GM19238 (cell line): Measurements from ENCODE around the gene PTHLH.

ENCODE experiments used
- DNase-seq: peaks from one replicate; pipeline ENCODE4 v3.0.0; 2011; ENCODE audit warnings: low spot score; ENCODE audit not compliant: insufficient read length

Gene PTHLH

DNA sequence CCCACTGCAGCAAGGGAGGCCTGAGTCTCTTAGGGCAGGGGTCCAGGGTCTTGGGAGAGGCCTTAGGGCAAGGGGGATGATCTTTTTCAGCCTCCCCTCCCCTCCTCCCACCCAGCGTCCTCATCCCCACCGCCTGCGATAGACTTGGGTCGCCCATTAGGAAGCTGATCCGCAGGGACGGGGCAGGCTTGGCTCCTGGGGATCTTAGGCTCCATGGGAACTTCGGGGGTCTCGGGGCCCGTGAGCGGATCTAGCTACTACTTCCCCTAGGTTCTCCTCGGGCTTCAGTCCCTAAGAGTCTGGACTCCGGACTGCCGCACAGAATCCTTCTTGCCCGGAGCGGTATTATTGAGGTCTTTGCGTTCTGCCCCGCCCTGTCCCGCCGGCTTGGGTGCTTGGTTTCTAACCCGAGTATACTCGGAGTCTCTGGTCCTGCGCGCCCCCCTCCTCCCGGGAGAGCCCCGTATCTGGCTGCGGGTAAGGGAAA, 2.2 kb upstream of the PTHLH start:
- DNase-seq, result no peak

DNA sequence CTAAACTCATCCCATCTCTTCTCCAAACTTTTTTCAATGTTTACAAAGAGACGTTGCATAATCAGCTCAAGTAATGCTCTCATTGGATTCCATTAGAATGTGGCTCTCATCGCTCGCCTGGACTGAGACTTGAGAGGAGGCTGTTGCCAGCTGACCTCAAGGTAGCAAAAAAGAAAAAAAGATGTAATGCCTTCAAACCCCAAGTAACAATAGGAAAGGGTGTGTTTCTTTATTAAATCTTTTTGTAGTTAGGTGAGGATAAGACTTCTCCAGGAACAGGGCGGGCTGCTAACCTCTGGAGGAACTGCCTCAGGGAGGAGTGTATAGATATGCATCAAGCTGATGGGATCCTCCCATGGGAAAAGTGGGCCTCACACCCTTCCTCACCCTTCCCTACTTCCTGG, 956 bp upstream of the PTHLH start:
- no peak for DNase-seq

DNA sequence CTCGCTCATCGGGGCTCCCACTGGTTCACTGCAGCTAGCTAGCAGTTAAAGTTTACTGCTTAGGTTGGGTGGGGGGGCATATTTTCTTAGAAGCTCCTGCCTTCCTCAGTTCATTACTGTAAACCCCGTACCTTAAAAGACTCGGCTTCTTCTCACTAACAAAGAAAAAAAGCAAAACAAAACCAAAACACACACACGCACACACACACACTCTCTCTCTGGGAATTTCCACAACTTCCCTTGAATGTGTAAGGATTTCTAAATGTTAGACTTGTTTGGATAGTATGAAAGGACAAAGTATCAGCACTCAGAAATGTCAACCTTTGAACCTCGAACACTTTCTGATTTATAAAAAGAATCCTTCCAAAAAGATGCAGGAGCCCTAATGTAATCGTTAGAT, 927 bp downstream of the PTHLH start:
- DNase-seq, result no peak

GRCh38 chr12:27971121-27971489, 1.4 kb downstream of the PTHLH start:
- no peak for DNase-seq

DNA sequence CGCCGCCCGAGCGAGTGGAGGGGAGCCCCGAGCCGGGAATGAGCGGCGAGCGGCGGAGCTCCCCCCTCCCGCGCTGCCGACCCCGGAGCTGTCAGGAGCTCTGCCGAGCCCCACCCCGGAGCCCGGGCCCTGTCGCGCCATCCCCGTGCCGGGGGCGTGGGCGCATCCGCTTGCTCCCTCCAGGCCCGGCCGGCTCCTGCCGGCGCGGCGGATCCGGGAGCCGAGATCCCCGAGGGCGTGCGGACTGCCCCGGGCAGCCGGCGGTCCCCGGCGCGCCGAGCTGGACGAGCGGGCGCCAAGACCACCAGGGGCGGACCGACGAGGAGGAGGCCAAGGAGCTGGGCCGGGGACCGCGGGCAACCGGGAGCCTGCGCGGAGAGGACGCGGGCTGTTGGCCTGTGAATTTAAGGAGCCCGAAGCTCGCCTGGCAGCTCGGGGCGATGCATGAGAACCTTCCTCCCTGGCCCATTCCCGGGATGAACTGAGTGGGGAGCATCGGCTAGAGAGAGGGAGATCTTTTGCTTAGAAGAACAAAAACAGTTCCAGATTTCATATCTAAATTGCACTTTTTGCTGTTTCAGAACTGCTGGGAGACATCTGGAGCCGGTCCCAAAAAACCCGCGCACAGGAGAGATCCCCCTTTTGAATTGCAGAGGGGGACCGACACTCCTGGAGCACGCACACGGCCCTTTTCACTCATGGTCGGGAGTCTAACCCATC, 2.0 kb downstream of the PTHLH start:
- DNase-seq, result no peak

DNA sequence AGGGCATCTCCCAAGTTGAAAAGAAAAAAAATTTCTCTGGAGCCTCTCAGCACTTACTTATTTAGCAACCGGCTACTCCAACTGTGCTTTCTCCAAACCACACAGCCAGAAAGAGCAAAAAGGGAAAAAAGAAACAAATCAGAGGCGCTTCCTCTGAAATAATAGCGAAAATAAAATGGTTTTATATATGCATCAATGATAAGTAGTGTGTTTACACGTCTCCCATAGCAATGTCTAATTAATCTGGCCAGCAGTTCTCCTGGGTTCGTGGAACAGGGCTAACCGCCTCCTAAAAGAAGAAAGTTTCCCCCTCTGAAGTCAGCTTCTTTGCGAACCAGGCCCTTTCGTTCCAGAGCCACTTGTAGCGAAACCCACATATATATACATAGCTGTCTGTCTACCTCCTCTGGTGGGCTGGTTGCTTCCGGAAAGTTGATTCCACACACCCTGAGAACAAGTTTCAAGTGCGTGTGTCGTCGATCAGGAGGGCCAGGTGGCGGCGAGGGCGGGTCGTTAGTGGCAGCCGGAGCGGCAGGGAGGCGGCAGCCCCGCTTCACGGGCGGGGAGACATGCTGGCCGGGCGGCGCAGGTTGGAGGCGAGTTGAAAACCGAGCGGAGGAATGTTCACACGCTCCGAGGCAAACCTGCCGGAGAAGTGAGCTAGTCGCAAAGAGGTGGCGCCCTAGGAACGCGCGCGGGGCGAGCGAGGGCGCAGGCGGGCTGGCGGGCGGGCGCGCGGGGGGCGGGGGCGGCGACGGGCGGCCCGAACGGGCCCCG, 2.7 kb downstream of the PTHLH start:
- peak; percentile 35 for DNase-seq

- no peak for DNase-seq
Observed at GRCh38 chr12:27968972-27969623, 3.4 kb downstream of the PTHLH start.

- no peak for DNase-seq
Observed at GRCh38 chr12:27967551-27968054, 4.9 kb downstream of the PTHLH start.

DNA sequence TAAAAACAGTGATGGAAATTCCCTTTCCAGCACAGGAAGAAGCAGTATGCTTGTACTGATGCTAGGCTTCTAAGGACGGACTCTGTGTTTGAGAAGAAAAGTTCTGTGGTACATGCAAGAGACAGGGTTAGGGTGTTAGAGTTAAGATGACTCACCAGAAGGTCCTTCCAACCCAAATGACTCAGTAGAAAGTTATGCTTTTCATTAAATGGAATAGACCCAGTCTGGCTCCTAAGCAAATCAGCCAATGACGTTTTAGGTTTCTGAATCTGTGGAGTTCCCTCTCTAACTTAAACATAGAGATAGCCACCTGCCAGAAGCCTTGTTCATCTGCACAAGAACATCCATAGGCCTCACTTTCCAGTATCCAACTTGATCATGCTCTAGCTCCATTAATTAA, 5.7 kb downstream of the PTHLH start:
- no peak for DNase-seq

DNA sequence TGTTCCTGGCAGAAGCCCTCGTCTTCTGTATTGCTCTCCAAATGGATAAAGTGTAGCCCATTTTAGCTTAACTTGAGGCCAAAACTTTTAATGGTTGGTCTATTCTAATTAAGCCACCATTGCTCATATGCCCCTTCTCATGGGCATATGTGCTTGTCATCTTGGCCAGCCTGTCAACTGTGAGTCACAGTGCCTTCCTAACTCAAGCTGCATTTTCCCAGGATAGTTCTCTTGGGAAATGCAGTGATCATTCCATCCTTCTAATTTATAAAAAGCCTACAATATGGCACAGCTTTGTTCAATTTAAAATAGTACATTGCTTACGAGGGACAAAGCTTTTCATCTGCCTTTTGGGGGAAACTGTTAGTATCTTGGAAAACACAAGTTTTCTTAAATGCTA, 6.6 kb downstream of the PTHLH start:
- no peak for DNase-seq

DNA sequence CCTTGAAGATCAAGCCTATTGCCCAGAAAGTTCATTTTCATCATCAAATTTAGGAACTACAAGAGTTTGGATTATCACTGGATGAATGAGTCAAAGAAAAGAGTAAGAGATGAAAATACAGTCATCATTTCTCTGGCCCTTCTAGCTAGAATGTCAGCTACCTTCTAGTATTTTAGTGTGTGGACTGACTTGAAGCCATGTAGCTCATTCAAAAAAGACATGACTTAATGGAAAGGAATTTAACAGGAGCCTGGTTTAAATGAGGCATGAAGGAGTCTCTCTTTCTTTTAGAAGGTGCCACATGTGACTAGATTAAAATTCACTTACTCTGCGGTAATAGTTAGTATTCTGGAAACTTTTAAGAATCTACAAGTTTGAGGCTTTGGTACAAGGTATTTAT, 7.1 kb downstream of the PTHLH start:
- no peak for DNase-seq

GRCh38 chr12:27964123-27964522, 8.4 kb downstream of the PTHLH start:
- DNase-seq, result no peak

- no peak for DNase-seq
Observed at GRCh38 chr12:27960821-27961220, 11.7 kb downstream of the PTHLH start.

DNA sequence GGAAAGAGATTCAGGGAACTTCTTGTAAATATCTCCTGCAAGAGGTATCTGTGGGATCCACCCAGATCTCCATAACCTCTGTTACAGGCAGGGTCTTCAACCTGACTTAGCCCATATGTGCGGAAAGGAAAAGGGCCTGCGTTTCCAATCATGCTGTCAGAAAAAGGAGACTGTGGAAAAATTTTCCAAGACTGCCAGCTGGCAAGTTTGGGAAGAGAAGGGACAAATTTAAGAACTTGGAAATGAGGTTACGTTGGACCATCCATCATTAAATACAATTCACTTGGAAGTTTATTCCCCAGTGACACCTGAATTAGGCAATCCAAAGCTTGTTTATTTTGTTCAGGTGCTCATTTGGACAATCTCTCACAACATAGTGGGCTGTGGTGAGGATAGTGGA, 13.9 kb downstream of the PTHLH start:
- DNase-seq, result no peak

DNA sequence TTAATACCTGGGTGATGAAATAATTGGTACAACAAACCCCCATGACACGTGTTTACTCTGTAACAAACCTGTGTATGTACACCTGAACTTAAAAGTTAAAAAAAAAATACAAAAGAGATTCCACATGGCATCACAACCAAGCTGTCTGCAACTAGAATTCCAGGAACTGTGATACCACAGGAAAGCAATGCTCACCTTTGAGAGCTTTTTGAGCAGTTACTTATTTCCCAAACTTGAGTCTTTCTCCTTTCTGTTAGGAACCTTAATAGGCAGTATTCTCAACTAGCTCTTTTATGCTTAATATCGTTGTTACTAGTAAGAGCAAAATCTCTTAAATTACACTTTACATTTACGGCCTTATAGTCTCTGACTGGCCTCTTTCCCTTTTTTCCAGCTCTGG, 15.2 kb downstream of the PTHLH start:
- no peak for DNase-seq

GRCh38 chr12:27953817-27954216, 18.7 kb downstream of the PTHLH start:
- no peak for DNase-seq

GRCh38 chr12:27953348-27953747, 19.2 kb downstream of the PTHLH start:
- no peak for DNase-seq

DNA sequence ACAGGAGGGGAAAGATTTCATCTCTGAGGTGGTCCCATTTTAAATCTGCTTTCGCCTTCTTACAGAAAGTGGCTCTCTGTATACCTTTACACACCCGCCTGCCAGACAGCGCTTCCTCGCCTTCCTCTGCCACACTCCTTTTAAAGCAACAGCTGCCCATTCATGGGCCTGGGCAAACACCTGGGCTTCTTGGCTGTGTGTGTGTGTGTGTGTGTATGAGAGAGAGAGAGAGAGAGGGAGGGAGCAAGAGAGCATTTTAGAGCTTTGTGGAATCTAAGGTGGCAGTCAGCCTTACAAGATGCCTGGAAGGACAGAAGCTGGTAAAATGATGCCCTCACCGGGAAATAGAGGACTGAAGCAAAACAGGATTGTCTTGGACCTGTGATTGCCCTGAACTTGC, 20.0 kb downstream of the PTHLH start:
- DNase-seq, result no peak

DNA sequence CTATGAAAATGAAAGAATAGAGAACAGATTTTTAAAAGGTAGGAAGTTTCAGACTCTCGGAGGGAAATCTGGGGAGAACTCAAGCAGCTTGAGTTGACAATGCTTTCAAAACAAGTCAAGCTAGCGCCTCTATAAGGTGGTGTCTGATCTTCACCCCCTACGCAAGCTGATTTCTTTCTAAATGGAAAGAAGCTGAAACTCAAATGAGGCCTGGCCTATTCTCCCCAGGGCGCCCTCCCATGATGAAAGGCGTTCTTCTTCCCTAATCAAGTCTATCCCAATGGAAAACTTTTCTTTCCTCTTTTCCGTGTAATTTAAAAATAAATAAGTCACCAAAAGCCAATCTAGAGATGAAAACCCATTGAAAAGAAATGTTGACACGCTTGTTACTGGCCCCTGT, 20.6 kb downstream of the PTHLH start:
- no peak for DNase-seq

GRCh38 chr12:27946421-27946820, 26.1 kb downstream of the PTHLH start:
- DNase-seq, result no peak

DNA sequence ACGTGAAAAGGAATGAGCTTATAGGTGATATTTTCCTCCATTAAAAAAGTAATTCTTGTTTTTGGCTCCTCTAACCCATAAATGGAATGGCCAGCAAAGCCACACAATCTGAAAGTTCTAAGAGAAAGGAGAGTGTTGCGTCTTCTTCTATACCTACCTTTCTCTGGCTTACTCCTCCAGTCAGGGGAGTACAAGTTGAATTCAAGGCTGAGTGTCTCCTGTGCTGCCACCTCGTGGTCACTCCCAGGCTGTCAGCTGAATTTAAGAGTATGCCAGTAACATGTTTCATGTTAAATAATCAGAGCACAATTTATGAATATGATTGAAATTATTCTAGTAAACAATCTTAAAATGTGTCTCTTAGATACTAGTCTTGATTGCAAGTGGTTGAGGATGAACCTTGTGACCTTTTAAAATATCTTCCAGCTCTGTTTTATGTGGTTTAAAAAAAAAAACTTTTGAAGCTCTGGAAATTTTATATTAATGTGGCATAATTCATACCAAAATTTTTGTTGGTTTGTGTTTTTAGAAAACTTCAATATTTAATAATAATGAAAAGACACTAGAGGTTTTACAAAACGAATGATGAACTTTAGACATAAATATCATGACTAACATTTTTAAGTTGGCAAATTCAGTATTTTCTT, 31.7 kb downstream of the PTHLH start:
- DNase-seq, result peak; percentile 27

DNA sequence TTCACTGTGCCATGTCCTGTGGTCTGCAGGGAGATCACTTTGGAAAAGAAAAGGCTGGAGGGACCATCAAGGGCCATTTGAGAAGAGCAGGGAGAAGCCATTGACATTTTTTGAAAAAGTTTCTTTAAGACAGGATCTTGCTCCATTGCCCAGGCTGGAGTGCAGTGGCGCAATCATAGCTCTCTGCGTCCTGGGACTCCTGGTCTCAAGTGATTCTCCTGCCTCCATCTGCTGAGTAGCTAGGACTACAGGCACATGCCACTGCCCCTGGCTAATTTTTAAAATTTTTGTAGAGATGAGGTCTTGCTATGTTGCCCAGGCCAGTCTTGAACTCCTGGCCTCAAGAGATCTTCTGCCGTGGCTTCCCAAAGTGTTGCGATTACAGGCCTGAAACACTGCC, 32.3 kb downstream of the PTHLH start:
- DNase-seq, result no peak
